ENCODE measurements around the gene ADTRP.
"Not testable (repeated sequence)": the region's sequence is repeated elsewhere in the genome, so short reads cannot be mapped to it uniquely, and the experiment has no call there.

Gene ADTRP

GRCh38 chr6:11688425-11688709 lies 90.2 kb downstream of the ADTRP start:
- DNase-seq, result no peak

GRCh38 chr6:11685481-11686093 lies 93.0 kb downstream of the ADTRP start:
- DNase-seq, result no peak

GRCh38 chr6:11684901-11685480 lies 93.6 kb downstream of the ADTRP start:
- no peak for DNase-seq

GRCh38 chr6:11683871-11684270 lies 94.7 kb downstream of the ADTRP start:
- no peak for DNase-seq

- DNase-seq, result no peak
Measured at GRCh38 chr6:11682561-11682975, 96.0 kb downstream of the ADTRP start.

GRCh38 chr6:11681770-11682169 lies 96.8 kb downstream of the ADTRP start:
- DNase-seq, result no peak

GRCh38 chr6:11681357-11681756 lies 97.2 kb downstream of the ADTRP start:
- no peak for DNase-seq

GRCh38 chr6:11680479-11680878 lies 98.1 kb downstream of the ADTRP start:
- DNase-seq, result not testable (repeated sequence)

- no peak for DNase-seq
Measured at GRCh38 chr6:11679099-11679498, 99.5 kb downstream of the ADTRP start.

- no peak for DNase-seq
Measured at GRCh38 chr6:11675601-11676000, 103.0 kb downstream of the ADTRP start.

- no peak for DNase-seq
Measured at GRCh38 chr6:11672669-11673068, 105.9 kb downstream of the ADTRP start.

- no peak for DNase-seq
Measured at GRCh38 chr6:11672256-11672655, 106.3 kb downstream of the ADTRP start.

GRCh38 chr6:11669696-11670095 lies 108.9 kb downstream of the ADTRP start:
- no peak for DNase-seq

GRCh38 chr6:11668455-11668854 lies 110.1 kb downstream of the ADTRP start:
- no peak for DNase-seq

GRCh38 chr6:11667876-11668275 lies 110.7 kb downstream of the ADTRP start:
- no peak for DNase-seq

- DNase-seq, result no peak
Measured at GRCh38 chr6:11665604-11666326, 112.8 kb downstream of the ADTRP start.
